ENCODE results near the gene ANO6. TPM values are rescaled to one million over a fixed set of nuclear protein-coding genes. Genes with fewer than 3 reads are reported as not detected.

Gene ANO6
- total RNA-seq, 5 donors from 2014 or later (not counting 1 experiment from before 2014, with no cell fraction given): 17.9 to 22.5 (median 20.3) TPM

- H3K36me3 Mint-ChIP-seq: peaks cover 4% of the 10 kb centered on the region
- no peaks in the 10 kb centered on the region for H3K4me1 Mint-ChIP-seq
- H3K9me3 Mint-ChIP-seq: peaks cover 7 to 15% (median 13%) of the 10 kb centered on the region in 3 donors
- ATAC-seq (replicated peaks in 1 of 4) (no peak), DNase-seq (no peak)
- POLR2A ChIA-PET: no interaction called here
- H3K27me3 Mint-ChIP-seq: peaks cover 0 to 3% of the 10 kb centered on the region in 2 donors
- Histone ChIP-seq H3K27me3 (replicated peaks in 1 of 2; ENCODE audit: control insufficient read depth in 2 of 2, extremely low read depth in 1 of 2, insufficient read depth in 2 of 2, low read length in 1 of 2) (peaks cover 0 to 3% of the 10 kb centered on the region in 2 experiments), H3K4me1 (ENCODE audit: control insufficient read depth in 1 of 2, extremely low read depth in 1 of 2, insufficient read depth in 2 of 2, low read length in 2 of 2) (no peaks in the 10 kb centered on the region), H3K36me3 (ENCODE audit: control insufficient read depth in 2 of 2, extremely low read depth in 1 of 2, insufficient read depth in 1 of 2, low read length in 1 of 2) (no peaks in the 10 kb centered on the region), H3K27ac (ENCODE audit: low read length) (no peak overlapping the region), H3K4me3 (ENCODE audit: control insufficient read depth in 1 of 2, extremely low read depth in 1 of 2, low read length in 1 of 2) (no peak overlapping the region), H3K9me3 (no peaks in the 10 kb centered on the region)
- CTCF ChIA-PET: no interaction called here
- WGBS (ENCODE audit: insufficient coverage): no CpG with 5 or more reads among the region's 1 CpG
- H3K4me3 Mint-ChIP-seq: no peak overlapping the region
- H3K27ac Mint-ChIP-seq: no peak overlapping the region
Measured at GRCh38 chr12:45478931-45479330, 263.0 kb downstream of the ANO6 start.

GRCh38 chr12:45481746-45482145, 265.9 kb downstream of the ANO6 start:
- ChIA-PET CTCF (interaction anchor here in 1 of 2 donors (0.6 kb wide), 1 partner anchor 359 kb away, joined by 3 read pairs; no protein-coding TSS in a partner anchor), POLR2A (no interaction called here)
- no peak for ATAC-seq (replicated peaks in 1 of 4)

GRCh38 chr12:45483571-45483970, 267.7 kb downstream of the ANO6 start:
- no peaks in the 10 kb centered on the region for H3K27me3 Mint-ChIP-seq
- no CpG with 5 or more reads among the region's 2 CpGs for WGBS (ENCODE audit: insufficient coverage)
- ATAC-seq (replicated peaks in 1 of 4): no peak
- H3K4me3 ChIP-seq (ENCODE audit: control insufficient read depth in 1 of 2, extremely low read depth in 1 of 2, low read length in 1 of 2): no peak overlapping the region
- no peak for DNase-seq
- peaks cover 4 to 9% (median 8%) of the 10 kb centered on the region in 3 donors for H3K9me3 Mint-ChIP-seq
- no peaks in the 10 kb centered on the region for H3K36me3 ChIP-seq (ENCODE audit: control insufficient read depth in 2 of 2, extremely low read depth in 1 of 2, insufficient read depth in 1 of 2, low read length in 1 of 2)
- no peaks in the 10 kb centered on the region for H3K4me1 Mint-ChIP-seq
- no peak overlapping the region for H3K27ac Mint-ChIP-seq
- no peaks in the 10 kb centered on the region for H3K4me1 ChIP-seq (ENCODE audit: control insufficient read depth in 1 of 2, extremely low read depth in 1 of 2, insufficient read depth in 2 of 2, low read length in 2 of 2)
- H3K4me3 Mint-ChIP-seq: no peak overlapping the region
- H3K9me3 ChIP-seq: no peaks in the 10 kb centered on the region
- H3K27ac ChIP-seq (ENCODE audit: low read length): no peak overlapping the region
- H3K27me3 ChIP-seq (replicated peaks in 1 of 2; ENCODE audit: control insufficient read depth in 2 of 2, extremely low read depth in 1 of 2, insufficient read depth in 2 of 2, low read length in 1 of 2): no peaks in the 10 kb centered on the region
- H3K36me3 Mint-ChIP-seq: no peaks in the 10 kb centered on the region
- ChIA-PET CTCF (no interaction called here), POLR2A (no interaction called here)

More at GRCh38 chr12:45481746-45482145, 265.9 kb downstream of the ANO6 start:
- Mint-ChIP-seq H3K4me3 (no peak overlapping the region), H3K27me3 (peaks cover 0 to 3% of the 10 kb centered on the region in 2 donors), H3K27ac (no peak overlapping the region), H3K9me3 (peaks cover 5 to 15% (median 13%) of the 10 kb centered on the region in 3 donors), H3K36me3 (peaks cover 4% of the 10 kb centered on the region), H3K4me1 (no peaks in the 10 kb centered on the region)
- H3K36me3 ChIP-seq (ENCODE audit: control insufficient read depth in 2 of 2, extremely low read depth in 1 of 2, insufficient read depth in 1 of 2, low read length in 1 of 2): no peaks in the 10 kb centered on the region
- no peaks in the 10 kb centered on the region for H3K27me3 ChIP-seq (replicated peaks in 1 of 2; ENCODE audit: control insufficient read depth in 2 of 2, extremely low read depth in 1 of 2, insufficient read depth in 2 of 2, low read length in 1 of 2)
- no peak overlapping the region for H3K27ac ChIP-seq (ENCODE audit: low read length)
- H3K4me3 ChIP-seq (ENCODE audit: control insufficient read depth in 1 of 2, extremely low read depth in 1 of 2, low read length in 1 of 2): no peak overlapping the region
- no peaks in the 10 kb centered on the region for H3K9me3 ChIP-seq
- DNase-seq: no peak
- 78% methylated on average over 2 of the region's 5 CpGs for WGBS (ENCODE audit: insufficient coverage)
- H3K4me1 ChIP-seq (ENCODE audit: control insufficient read depth in 1 of 2, extremely low read depth in 1 of 2, insufficient read depth in 2 of 2, low read length in 2 of 2): no peaks in the 10 kb centered on the region

Other genes starting within 250 kb of the ANO6 start
- gene DBX2, start 165.0 kb upstream of the ANO6 start, total RNA-seq: not detected